ENCODE measurements around the gene FHIT.
"Not testable (repeated sequence)": the region's sequence is repeated elsewhere in the genome, so short reads cannot be mapped to it uniquely, and the experiment has no call there.

FHIT gene

DNA sequence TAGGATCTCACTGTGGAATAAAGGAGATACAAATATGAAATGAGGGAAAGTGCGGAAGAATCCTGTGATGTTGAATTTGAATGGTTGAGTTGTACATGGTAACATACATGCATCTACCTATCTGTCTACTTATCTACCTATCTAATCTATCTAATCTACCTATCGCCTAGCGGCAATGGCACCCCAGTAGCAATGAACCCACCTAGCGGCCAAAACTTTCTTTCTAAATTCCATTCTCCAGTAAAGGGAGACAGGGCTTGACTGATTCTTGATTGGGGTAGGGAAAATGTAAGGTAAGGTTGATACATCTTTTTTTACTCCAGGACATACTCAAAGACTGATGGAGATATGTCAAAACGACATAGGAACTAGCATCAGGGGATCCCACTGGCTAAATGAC lies 345.0 kb downstream of the FHIT start:
- DNase-seq (ENCODE audit: insufficient read length) (no peak), FAIRE-seq (no peak)
- no peak for TF ChIP-seq TAF1 (IDR thresholded peaks at IDR 0.05; ENCODE audit: borderline replicate concordance, low read depth, low read length)
- no peak for TF ChIP-seq POLR2AphosphoS5 (IDR thresholded peaks at IDR 0.05; ENCODE audit: low read depth, low read length)
- no peak for TF ChIP-seq POLR2A (IDR thresholded peaks at IDR 0.05; ENCODE audit: low read depth, low read length)

DNA sequence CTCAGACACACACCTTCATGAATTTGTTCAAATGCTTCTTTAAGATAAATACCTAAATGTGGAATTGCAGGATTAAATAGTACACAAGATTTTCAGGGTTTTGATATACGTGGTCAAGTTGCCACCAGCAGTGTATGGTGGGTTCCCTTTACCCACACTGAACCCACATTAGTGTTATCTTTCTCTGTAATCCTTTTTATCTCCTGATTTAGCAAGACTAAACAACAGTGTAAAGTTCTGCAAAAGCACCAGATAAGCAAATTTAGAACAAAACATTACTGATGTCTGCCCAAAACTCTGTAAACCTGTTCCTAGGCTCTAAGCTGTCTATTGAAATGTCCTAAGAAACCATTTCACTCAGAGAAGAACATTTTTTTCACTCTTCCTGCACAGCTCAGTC lies 352.9 kb downstream of the FHIT start:
- no peak for DNase-seq (ENCODE audit: insufficient read length)
- FAIRE-seq, result no peak
- TF ChIP-seq TAF1 (IDR thresholded peaks at IDR 0.05; ENCODE audit: borderline replicate concordance, low read depth, low read length) (no peak), POLR2AphosphoS5 (IDR thresholded peaks at IDR 0.05; ENCODE audit: low read depth, low read length) (no peak), POLR2A (IDR thresholded peaks at IDR 0.05; ENCODE audit: low read depth, low read length) (no peak)

DNA sequence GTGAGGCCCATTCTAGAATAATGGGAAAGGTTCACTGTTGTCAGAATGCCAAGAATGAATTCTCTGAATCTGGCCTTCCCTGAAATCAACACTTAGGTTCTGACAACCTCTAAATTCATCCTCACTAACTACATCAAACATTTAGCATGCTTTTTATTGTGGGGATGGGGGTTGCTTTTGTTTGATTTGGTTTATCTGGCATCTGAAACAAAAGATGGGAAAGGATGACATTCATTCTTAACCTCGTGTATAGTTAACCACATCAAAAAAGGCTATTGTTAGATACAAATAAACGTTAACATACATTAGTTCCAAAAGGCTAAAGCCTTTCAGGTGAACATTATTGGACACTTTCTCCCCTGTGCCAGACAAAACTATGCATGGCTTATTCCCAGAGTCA lies 357.3 kb downstream of the FHIT start:
- FAIRE-seq (no peak), DNase-seq (ENCODE audit: insufficient read length) (no peak)
- TF ChIP-seq POLR2AphosphoS5 (IDR thresholded peaks at IDR 0.05; ENCODE audit: low read depth, low read length), result no peak
- no peak for TF ChIP-seq POLR2A (IDR thresholded peaks at IDR 0.05; ENCODE audit: low read depth, low read length)
- TF ChIP-seq TAF1 (IDR thresholded peaks at IDR 0.05; ENCODE audit: borderline replicate concordance, low read depth, low read length), result no peak

DNA sequence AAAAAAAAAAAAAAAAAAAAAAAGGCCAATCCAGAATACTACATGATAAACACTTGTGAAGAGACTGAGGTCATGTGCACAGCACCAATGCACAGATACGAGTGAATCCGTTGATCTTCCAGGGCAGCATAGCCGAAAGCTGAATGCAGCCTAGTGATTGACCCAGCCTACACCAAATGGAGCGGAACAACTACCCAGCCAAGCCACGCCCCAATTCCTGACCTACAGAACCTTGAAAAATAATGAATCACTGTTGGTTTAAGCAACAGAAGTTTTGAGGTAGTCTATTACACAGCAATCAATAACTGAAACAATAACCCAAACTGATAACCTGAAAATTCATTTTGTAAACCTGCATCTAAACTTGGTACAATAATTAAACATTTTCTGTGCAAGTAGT lies 361.0 kb downstream of the FHIT start:
- TF ChIP-seq TAF1 (IDR thresholded peaks at IDR 0.05; ENCODE audit: borderline replicate concordance, low read depth, low read length) (no peak), POLR2A (IDR thresholded peaks at IDR 0.05; ENCODE audit: low read depth, low read length) (no peak), POLR2AphosphoS5 (IDR thresholded peaks at IDR 0.05; ENCODE audit: low read depth, low read length) (no peak)
- DNase-seq (ENCODE audit: insufficient read length), result no peak
- FAIRE-seq, result no peak

DNA sequence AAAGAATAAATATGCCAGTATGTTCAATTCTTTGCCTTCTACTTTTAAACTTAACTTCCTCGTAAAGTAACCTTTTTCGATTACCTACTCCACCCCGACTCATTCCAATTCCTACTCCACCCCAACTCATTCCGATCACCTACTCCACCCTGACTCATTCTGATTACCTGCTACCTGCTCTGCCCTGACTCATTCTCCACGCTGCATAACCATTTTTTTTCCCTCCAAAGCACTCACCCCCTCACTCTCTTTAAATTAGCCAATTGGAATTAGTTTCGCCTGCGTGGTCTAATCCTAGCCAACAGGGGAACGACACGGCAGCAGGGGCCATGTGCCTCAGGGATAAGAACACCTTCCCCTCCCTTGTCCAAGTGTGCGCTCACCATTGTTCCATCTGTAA lies 362.3 kb downstream of the FHIT start:
- not testable (repeated sequence) for DNase-seq (ENCODE audit: insufficient read length); FAIRE-seq

DNA sequence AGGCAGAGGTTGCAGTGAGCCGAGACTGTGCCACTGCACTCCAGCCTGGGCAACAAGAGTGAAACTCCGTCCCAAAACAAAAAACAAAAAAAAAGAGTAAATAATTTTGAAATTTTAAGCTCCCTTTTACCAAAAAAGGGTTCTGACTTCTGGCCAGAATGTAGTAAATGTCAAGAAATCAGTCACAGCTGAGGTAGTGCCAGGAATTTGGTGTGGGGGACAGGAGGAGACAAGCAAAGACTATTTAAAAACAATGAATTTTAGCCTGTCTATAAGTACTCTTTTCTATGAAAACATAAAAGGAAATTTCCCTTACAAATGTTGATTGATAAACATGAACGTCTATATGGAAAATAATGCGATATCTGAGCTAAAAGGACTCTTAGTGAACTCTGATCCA lies 363.7 kb downstream of the FHIT start:
- DNase-seq (ENCODE audit: insufficient read length) (no peak), FAIRE-seq (no peak)
- TF ChIP-seq TAF1 (IDR thresholded peaks at IDR 0.05; ENCODE audit: borderline replicate concordance, low read depth, low read length) (no peak), POLR2AphosphoS5 (IDR thresholded peaks at IDR 0.05; ENCODE audit: low read depth, low read length) (no peak), POLR2A (IDR thresholded peaks at IDR 0.05; ENCODE audit: low read depth, low read length) (no peak)

DNA sequence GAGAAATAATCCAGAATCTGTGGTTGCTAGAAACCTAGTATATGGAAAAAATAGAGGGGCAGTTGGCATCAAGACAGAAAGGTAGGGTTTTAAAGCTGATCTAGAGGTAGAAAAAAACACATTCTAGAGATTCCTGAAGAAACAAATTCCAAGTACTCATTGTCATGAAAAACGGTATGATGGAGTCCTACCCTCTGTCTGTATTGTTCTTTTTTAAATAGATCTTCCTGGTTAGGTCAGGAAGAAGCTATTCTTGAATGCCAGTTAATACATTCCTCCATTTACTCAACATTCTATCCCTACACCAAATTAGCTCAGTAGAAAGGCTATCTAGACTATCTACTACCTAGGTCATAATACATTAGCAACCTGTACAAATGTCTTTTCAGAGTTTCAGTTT lies 364.7 kb downstream of the FHIT start:
- no peak for DNase-seq (ENCODE audit: insufficient read length)
- TF ChIP-seq TAF1 (IDR thresholded peaks at IDR 0.05; ENCODE audit: borderline replicate concordance, low read depth, low read length) (no peak), POLR2A (IDR thresholded peaks at IDR 0.05; ENCODE audit: low read depth, low read length) (no peak), POLR2AphosphoS5 (IDR thresholded peaks at IDR 0.05; ENCODE audit: low read depth, low read length) (no peak)
- FAIRE-seq, result no peak

DNA sequence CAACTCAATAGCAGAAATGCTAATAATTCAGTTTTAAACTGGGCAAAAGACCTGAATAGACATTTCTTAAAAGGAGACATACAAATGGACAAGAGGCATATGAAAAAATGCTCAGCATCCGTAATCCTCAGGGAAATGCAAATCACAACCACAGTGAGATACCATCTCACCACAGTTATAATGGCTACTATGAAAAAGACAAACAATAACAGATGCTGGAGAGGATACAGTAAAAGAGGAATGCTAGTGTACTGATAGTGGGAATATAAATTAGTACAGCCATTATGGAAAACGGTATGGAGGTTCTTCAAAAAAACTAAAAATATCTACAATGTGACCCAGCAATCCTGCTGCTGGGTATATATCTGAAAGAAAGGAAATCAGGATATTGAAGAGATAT lies 367.2 kb downstream of the FHIT start:
- FAIRE-seq, result no peak
- no peak for DNase-seq (ENCODE audit: insufficient read length)
- TF ChIP-seq TAF1 (IDR thresholded peaks at IDR 0.05; ENCODE audit: borderline replicate concordance, low read depth, low read length), result no peak
- TF ChIP-seq POLR2AphosphoS5 (IDR thresholded peaks at IDR 0.05; ENCODE audit: low read depth, low read length), result no peak
- no peak for TF ChIP-seq POLR2A (IDR thresholded peaks at IDR 0.05; ENCODE audit: low read depth, low read length)

DNA sequence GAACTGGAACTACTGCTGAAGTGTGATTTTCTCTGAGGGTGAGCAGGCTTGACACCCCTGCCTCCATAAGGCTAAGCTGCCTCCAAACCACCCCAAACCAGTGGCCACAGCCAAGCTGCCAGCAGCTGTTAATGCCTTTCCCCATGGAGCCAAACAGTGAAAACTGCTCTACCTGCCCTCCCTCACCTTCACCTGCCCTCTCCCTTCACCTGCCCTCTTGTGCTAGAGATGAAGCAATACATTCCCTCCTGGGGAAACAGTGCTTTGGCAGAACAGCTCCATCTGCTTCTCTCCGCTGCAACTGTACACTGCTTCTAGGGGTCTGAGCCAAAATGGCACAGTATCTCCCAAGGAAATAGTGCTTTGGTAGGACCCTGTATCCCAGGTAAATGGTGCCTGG lies 374.1 kb downstream of the FHIT start:
- TF ChIP-seq TAF1 (IDR thresholded peaks at IDR 0.05; ENCODE audit: borderline replicate concordance, low read depth, low read length), result no peak
- TF ChIP-seq POLR2A (IDR thresholded peaks at IDR 0.05; ENCODE audit: low read depth, low read length), result no peak
- TF ChIP-seq POLR2AphosphoS5 (IDR thresholded peaks at IDR 0.05; ENCODE audit: low read depth, low read length), result no peak
- no peak for DNase-seq (ENCODE audit: insufficient read length)
- no peak for FAIRE-seq

DNA sequence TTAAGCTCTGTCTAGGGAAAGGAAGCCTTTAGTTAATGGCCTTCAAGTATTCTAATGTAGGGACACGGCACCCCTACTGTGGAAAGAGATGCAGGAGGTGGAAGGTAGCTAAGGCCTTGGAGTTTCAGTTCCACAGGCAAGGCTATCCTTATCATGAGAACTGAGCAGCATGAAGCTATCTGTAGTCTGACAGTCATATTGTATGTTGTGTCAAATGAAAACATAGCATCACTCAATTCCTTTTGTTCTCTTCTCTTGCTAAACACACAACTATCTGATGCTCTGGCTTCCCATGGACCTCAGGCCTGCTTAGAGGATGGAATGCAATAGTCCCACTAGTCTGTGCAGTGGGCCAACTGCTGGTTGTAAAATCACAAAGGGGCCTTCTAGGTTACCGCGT lies 380.9 kb downstream of the FHIT start:
- FAIRE-seq (no peak), DNase-seq (ENCODE audit: insufficient read length) (no peak)
- TF ChIP-seq POLR2AphosphoS5 (IDR thresholded peaks at IDR 0.05; ENCODE audit: low read depth, low read length) (no peak), TAF1 (IDR thresholded peaks at IDR 0.05; ENCODE audit: borderline replicate concordance, low read depth, low read length) (no peak), POLR2A (IDR thresholded peaks at IDR 0.05; ENCODE audit: low read depth, low read length) (no peak)

DNA sequence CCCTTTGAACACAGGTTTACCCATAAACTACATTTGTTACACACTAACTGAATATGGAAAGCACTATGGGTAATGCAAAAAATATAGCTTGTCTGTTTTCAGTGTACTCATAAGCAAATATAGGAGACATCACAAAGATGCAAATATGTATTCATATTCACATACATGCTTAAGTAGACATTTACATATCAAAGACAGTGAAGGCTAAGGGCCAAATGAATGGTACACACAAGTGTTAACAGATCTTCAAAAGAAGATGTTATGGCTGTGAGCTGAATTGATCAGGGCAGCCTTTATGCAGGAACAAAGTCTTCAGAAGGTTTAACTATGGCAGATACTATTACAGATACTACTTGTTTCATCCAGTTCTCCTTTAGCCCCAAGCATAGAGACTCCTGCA lies 384.1 kb downstream of the FHIT start:
- no peak for DNase-seq (ENCODE audit: insufficient read length)
- TF ChIP-seq POLR2A (IDR thresholded peaks at IDR 0.05; ENCODE audit: low read depth, low read length), result no peak
- TF ChIP-seq TAF1 (IDR thresholded peaks at IDR 0.05; ENCODE audit: borderline replicate concordance, low read depth, low read length), result no peak
- TF ChIP-seq POLR2AphosphoS5 (IDR thresholded peaks at IDR 0.05; ENCODE audit: low read depth, low read length), result no peak
- FAIRE-seq, result no peak

DNA sequence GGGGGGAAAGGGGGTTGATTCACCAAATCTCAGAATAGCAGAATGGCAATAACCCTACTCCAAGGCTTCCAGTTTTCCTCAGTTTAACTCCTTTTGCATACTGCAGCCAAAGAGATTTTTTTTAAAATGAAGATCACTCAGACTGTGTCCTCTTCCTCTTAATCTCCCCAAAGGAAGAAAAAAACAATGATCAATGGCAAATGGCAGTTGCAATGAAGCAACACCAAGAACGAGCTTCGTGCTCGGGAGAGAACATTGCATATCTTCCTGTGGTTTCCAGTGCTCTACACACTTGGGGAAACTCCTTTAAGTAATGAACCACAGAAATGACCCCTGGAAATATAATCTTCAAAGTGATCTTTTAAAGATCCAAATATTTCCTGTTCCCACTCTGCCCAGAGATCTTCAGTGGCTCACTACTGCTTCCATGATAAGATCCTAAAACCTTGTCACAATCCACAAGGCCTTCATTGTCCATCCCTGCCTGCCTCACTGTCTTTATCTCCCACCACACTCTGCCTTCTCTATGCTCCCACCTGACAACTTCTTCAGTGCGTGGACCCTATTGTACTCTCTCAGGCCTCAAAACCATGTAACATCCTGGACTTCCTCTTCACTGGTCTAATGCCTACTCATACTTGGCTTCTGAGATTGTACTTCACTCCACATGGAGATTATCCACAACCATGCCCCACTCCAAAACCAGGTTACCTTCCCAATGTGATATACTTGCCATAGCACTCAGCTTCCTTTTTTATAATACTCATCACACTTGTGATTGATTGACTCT lies 394.8 kb downstream of the FHIT start:
- DNase-seq (ENCODE audit: insufficient read length) (no peak), FAIRE-seq (no peak)
- TF ChIP-seq POLR2AphosphoS5 (IDR thresholded peaks at IDR 0.05; ENCODE audit: low read depth, low read length) (no peak), POLR2A (IDR thresholded peaks at IDR 0.05; ENCODE audit: low read depth, low read length) (no peak), TAF1 (IDR thresholded peaks at IDR 0.05; ENCODE audit: borderline replicate concordance, low read depth, low read length) (no peak)

All from GM12892 (cell line).